Measurements from ENCODE around the gene GPC6.

Gene GPC6

GRCh38 chr13:93534181-93534700 is 307.6 kb downstream of the GPC6 start:
- no peak for DNase-seq (ENCODE audit: low read depth)
- no peak for TF ChIP-seq CTCF (IDR thresholded peaks at IDR 0.05; ENCODE audit: control insufficient read depth, insufficient read depth, low read depth, low read length, missing control alignments)
- H3K4me3 ChIP-seq (ENCODE audit: control insufficient read depth, low read depth, low read length) = no peak overlapping the region

- no peak overlapping the region for H3K4me3 ChIP-seq (ENCODE audit: control insufficient read depth, low read depth, low read length)
- TF ChIP-seq CTCF (IDR thresholded peaks at IDR 0.05; ENCODE audit: control insufficient read depth, insufficient read depth, low read depth, low read length, missing control alignments) = no peak
- DNase-seq (ENCODE audit: low read depth) = no peak
These were observed 308.6 kb downstream of the GPC6 start for GRCh38 chr13:93535251-93535650.

- no peak for TF ChIP-seq CTCF (IDR thresholded peaks at IDR 0.05; ENCODE audit: control insufficient read depth, insufficient read depth, low read depth, low read length, missing control alignments)
- no peak for DNase-seq (ENCODE audit: low read depth)
- no peak overlapping the region for H3K4me3 ChIP-seq (ENCODE audit: control insufficient read depth, low read depth, low read length)
These were observed 313.3 kb downstream of the GPC6 start for GRCh38 chr13:93539914-93540313.

- TF ChIP-seq CTCF (IDR thresholded peaks at IDR 0.05; ENCODE audit: control insufficient read depth, insufficient read depth, low read depth, low read length, missing control alignments) = no peak
- DNase-seq (ENCODE audit: low read depth) = no peak
- no peak overlapping the region for H3K4me3 ChIP-seq (ENCODE audit: control insufficient read depth, low read depth, low read length)
These were observed 321.3 kb downstream of the GPC6 start for GRCh38 chr13:93547886-93548285.

GRCh38 chr13:93549326-93550005 is 322.9 kb downstream of the GPC6 start:
- no peak for DNase-seq (ENCODE audit: low read depth)
- TF ChIP-seq CTCF (IDR thresholded peaks at IDR 0.05; ENCODE audit: control insufficient read depth, insufficient read depth, low read depth, low read length, missing control alignments) = no peak

GRCh38 chr13:93550236-93550635 is 323.6 kb downstream of the GPC6 start:
- DNase-seq (ENCODE audit: low read depth) = no peak
- no peak overlapping the region for H3K4me3 ChIP-seq (ENCODE audit: control insufficient read depth, low read depth, low read length)
- TF ChIP-seq CTCF (IDR thresholded peaks at IDR 0.05; ENCODE audit: control insufficient read depth, insufficient read depth, low read depth, low read length, missing control alignments) = no peak

More at GRCh38 chr13:93549326-93550005, 322.9 kb downstream of the GPC6 start:
- H3K4me3 ChIP-seq (ENCODE audit: control insufficient read depth, low read depth, low read length) = no peak overlapping the region
